DOHH2 (cell line): Measurements from ENCODE around the gene FAM241B.

Source experiments
- H3F3A ChIP-seq: fragments of 200-600 bp; sonication (generic), shearing (Covaris generic); 2 replicates; pipeline ENCODE4 v1.6.0; 2016; ENCODE audit warnings: antibody characterized with exemption, mild to moderate bottlenecking; ENCODE audit not compliant: control insufficient read depth, insufficient read depth
- H3K27ac ChIP-seq: fragments of 200-600 bp; sonication (generic); 2 replicates; pipeline ENCODE4 v1.5.1; 2014; ENCODE audit warnings: low read depth, mild to moderate bottlenecking, low read length, moderate library complexity
- H3K27me3 ChIP-seq: fragments of 200-600 bp; sonication (generic); 2 replicates; pipeline ENCODE4 v1.6.1; 2014; ENCODE audit warnings: mild to moderate bottlenecking, low read length, mixed read lengths; ENCODE audit not compliant: control insufficient read depth
- H3K36me3 ChIP-seq: fragments of 200-600 bp; sonication (generic); 2 replicates; pipeline ENCODE4 v1.6.1; 2014; ENCODE audit warnings: mild to moderate bottlenecking, low read length, moderate library complexity, mixed read lengths; ENCODE audit not compliant: control insufficient read depth
- H3K4me1 ChIP-seq: fragments of 200-600 bp; sonication (generic); 2 replicates; pipeline ENCODE4 v1.6.1; 2014; ENCODE audit warnings: mild to moderate bottlenecking, low read length, mixed read lengths; ENCODE audit not compliant: control insufficient read depth
- H3K4me2 ChIP-seq: fragments of 200-600 bp; sonication (generic); 2 replicates; pipeline ENCODE4 v1.6.0; 2014; ENCODE audit warnings: mild to moderate bottlenecking, low read length, moderate library complexity
- H3K4me3 ChIP-seq: fragments of 200-600 bp; sonication (generic); 2 replicates; pipeline ENCODE4 v1.5.1; 2014; ENCODE audit warnings: mild to moderate bottlenecking, low read length, mixed read lengths
- H3K79me2 ChIP-seq: fragments of 200-600 bp; sonication (generic); 2 replicates; pipeline ENCODE4 v1.6.1; 2014; ENCODE audit warnings: mild to moderate bottlenecking, low read length, mixed read lengths; ENCODE audit not compliant: control insufficient read depth
- H3K9me2 ChIP-seq: fragments of 200-600 bp; sonication (generic); replicated peaks from 2 replicates; pipeline ENCODE4 v1.6.1; 2014; ENCODE audit warnings: mild to moderate bottlenecking, low read length, mixed read lengths; ENCODE audit not compliant: control insufficient read depth
- H3K9me3 ChIP-seq: fragments of 200-600 bp; sonication (generic); 2 replicates; pipeline ENCODE4 v1.6.1; 2014; ENCODE audit warnings: antibody characterized with exemption, low read length, mixed read lengths; ENCODE audit not compliant: control insufficient read depth, insufficient read depth
- H4K20me1 ChIP-seq: fragments of 200-600 bp; sonication (generic); 2 replicates; pipeline ENCODE4 v1.6.0; 2014; ENCODE audit warnings: low read depth, mild to moderate bottlenecking, antibody characterized with exemption, low read length, moderate library complexity; ENCODE audit not compliant: control insufficient read depth, insufficient read depth
- CTCF ChIP-seq: fragments of 200-600 bp; sonication (generic); IDR thresholded peaks from one replicate; pipeline ENCODE4 v1.5.1; 2014; ENCODE audit warnings: antibody characterized with exemption, mild to moderate bottlenecking, low read depth, low read length; ENCODE audit not compliant: poor library complexity, severe bottlenecking
- EZH2phosphoT487 ChIP-seq: fragments of 200-600 bp; sonication (generic); IDR thresholded peaks from 2 replicates; pipeline ENCODE4 v1.6.1; 2017; ENCODE audit warnings: borderline replicate concordance, mild to moderate bottlenecking, antibody characterized with exemption, low read length, moderate library complexity, mixed read lengths

Gene FAM241B

GRCh38 chr10:69676301-69676700, 46.3 kb downstream of the FAM241B start:
- no peaks in the 10 kb centered on the region for H3K4me1 ChIP-seq
- no peaks in the 10 kb centered on the region for H4K20me1 ChIP-seq
- H3K4me3 ChIP-seq: no peak overlapping the region
- H3K9me2 ChIP-seq: no peaks in the 10 kb centered on the region
- no peak overlapping the region for H3K27ac ChIP-seq
- peaks cover 2% of the 10 kb centered on the region; the same call in 1 of the 2 replicates for H3K27me3 ChIP-seq
- H3K4me2 ChIP-seq: no peak overlapping the region
- H3K9me3 ChIP-seq: no peaks in the 10 kb centered on the region
- no peaks in the 10 kb centered on the region for H3K79me2 ChIP-seq
- no peaks in the 10 kb centered on the region for H3F3A ChIP-seq
- H3K36me3 ChIP-seq: no peaks in the 10 kb centered on the region
- TF ChIP-seq EZH2phosphoT487 (no peak), CTCF (no peak)

- TF ChIP-seq EZH2phosphoT487 (no peak), CTCF (no peak)
- no peaks in the 10 kb centered on the region for H3K79me2 ChIP-seq
- H3K27me3 ChIP-seq: peaks cover 4% of the 10 kb centered on the region; the same call in 1 of the 2 replicates
- no peaks in the 10 kb centered on the region for H3K9me2 ChIP-seq
- no peak overlapping the region for H3K27ac ChIP-seq
- H3F3A ChIP-seq: no peaks in the 10 kb centered on the region
- H3K36me3 ChIP-seq: no peaks in the 10 kb centered on the region
- H4K20me1 ChIP-seq: no peaks in the 10 kb centered on the region
- H3K4me2 ChIP-seq: no peak overlapping the region
- H3K4me1 ChIP-seq: no peaks in the 10 kb centered on the region
- no peaks in the 10 kb centered on the region for H3K9me3 ChIP-seq
- H3K4me3 ChIP-seq: no peak overlapping the region
Measured at GRCh38 chr10:69677985-69678654, 48.1 kb downstream of the FAM241B start.

- no peak for TF ChIP-seq CTCF
- TF ChIP-seq EZH2phosphoT487: no peak
- no peaks in the 10 kb centered on the region for H4K20me1 ChIP-seq
- no peaks in the 10 kb centered on the region for H3K9me3 ChIP-seq
- no peak overlapping the region for H3K4me2 ChIP-seq
- peaks cover 4% of the 10 kb centered on the region; the same call in 1 of the 2 replicates for H3K27me3 ChIP-seq
- H3K4me3 ChIP-seq: no peak overlapping the region
- H3K27ac ChIP-seq: no peak overlapping the region
- no peaks in the 10 kb centered on the region for H3K36me3 ChIP-seq
- no peaks in the 10 kb centered on the region for H3K4me1 ChIP-seq
- no peaks in the 10 kb centered on the region for H3K79me2 ChIP-seq
- H3F3A ChIP-seq: no peaks in the 10 kb centered on the region
- H3K9me2 ChIP-seq: no peaks in the 10 kb centered on the region
Measured at GRCh38 chr10:69679736-69680135, 49.7 kb downstream of the FAM241B start.
